ENCODE measurements around the gene RBM10. TPM values are rescaled to one million over a fixed set of nuclear protein-coding genes. Genes with fewer than 3 reads are reported as not detected.

Gene RBM10
- total RNA-seq, 4 donors from 2014 or later = 25.2 to 33.1 (median 29.2) TPM

DNA sequence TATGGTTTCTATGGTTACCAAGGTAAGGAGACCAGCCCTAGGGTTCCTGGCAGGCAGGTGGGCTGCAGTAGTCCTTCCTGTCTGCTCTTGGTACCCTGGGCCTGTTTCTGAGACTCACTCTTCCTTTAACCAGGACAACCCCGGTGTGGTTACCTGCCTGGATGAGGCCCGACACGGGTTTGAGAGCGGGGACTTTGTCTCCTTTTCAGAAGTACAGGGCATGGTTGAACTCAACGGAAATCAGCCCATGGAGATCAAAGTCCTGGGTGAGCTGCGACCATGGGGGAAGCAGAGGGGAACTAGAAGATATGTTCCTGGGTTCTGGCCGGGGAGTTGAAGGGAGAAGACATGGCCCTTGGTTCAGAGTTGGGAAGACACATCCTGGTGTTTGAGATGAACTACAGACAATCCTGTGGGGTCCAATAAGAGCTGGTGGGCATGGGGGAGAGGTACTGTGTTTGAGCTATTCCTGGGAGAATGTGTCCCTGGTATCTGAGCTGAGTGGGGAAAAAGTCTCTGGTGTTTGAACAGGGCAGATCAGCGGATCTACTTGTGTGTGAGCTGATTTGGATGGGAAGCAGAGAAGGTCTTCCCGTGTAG lies 56.4 kb downstream of the RBM10 start:
- Histone ChIP-seq H3K27ac (peak overlapping the region in 3 of 4 donors; percentile 54 to 77 (median 66)), H3K27me3 (no peaks in the 10 kb centered on the region), H3K36me3 (peaks cover 6 to 83% of the 10 kb centered on the region in 2 donors), H3K4me3 (no peak overlapping the region), H3K4me1 (peaks cover 0 to 29% (median 18%) of the 10 kb centered on the region in 3 donors), H3K9me3 (no peaks in the 10 kb centered on the region)
- no peak for ATAC-seq
- no CpG with 5 or more reads among the region's 9 CpGs for WGBS, 2 donors (ENCODE audit: low coverage in 1 of 2)
- TF ChIP-seq POLR2AphosphoS5 (IDR thresholded peaks at IDR 0.05) = no peak
- no peak for TF ChIP-seq EP300 (IDR thresholded peaks at IDR 0.05)
- TF ChIP-seq POLR2A (IDR thresholded peaks at IDR 0.05) = no peak
- TF ChIP-seq, protein P1, sequence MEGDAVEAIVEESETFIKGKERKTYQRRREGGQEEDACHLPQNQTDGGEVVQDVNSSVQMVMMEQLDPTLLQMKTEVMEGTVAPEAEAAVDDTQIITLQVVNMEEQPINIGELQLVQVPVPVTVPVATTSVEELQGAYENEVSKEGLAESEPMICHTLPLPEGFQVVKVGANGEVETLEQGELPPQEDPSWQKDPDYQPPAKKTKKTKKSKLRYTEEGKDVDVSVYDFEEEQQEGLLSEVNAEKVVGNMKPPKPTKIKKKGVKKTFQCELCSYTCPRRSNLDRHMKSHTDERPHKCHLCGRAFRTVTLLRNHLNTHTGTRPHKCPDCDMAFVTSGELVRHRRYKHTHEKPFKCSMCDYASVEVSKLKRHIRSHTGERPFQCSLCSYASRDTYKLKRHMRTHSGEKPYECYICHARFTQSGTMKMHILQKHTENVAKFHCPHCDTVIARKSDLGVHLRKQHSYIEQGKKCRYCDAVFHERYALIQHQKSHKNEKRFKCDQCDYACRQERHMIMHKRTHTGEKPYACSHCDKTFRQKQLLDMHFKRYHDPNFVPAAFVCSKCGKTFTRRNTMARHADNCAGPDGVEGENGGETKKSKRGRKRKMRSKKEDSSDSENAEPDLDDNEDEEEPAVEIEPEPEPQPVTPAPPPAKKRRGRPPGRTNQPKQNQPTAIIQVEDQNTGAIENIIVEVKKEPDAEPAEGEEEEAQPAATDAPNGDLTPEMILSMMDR (IDR thresholded peaks at IDR 0.05) = no peak

DNA sequence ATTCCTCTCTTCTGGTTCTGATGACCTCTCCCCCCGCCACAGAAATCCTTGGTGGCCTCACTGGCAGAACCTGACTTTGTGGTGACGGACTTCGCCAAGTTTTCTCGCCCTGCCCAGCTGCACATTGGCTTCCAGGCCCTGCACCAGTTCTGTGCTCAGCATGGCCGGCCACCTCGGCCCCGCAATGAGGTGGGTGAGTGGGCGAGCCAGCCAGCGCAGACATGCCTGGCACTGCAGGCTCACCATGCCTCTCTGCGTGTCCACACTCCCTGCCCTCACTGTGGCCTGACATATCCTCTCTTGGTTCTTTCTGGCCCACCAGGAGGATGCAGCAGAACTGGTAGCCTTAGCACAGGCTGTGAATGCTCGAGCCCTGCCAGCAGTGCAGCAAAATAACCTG lies 57.3 kb downstream of the RBM10 start:
- no CpG with 5 or more reads among the region's 11 CpGs for WGBS, 2 donors (ENCODE audit: low coverage in 1 of 2)
- no peak for TF ChIP-seq EP300 (IDR thresholded peaks at IDR 0.05)
- TF ChIP-seq, protein P1 (IDR thresholded peaks at IDR 0.05) = no peak
- TF ChIP-seq POLR2A (IDR thresholded peaks at IDR 0.05) = no peak
- no peak for TF ChIP-seq POLR2AphosphoS5 (IDR thresholded peaks at IDR 0.05)
- Histone ChIP-seq H3K36me3 (peaks cover 6 to 91% of the 10 kb centered on the region in 2 donors), H3K9me3 (no peaks in the 10 kb centered on the region), H3K27me3 (no peaks in the 10 kb centered on the region), H3K27ac (peak overlapping the region in 2 of 4 donors; percentile 1 to 17), H3K4me1 (peaks cover 0 to 21% (median 9%) of the 10 kb centered on the region in 3 donors), H3K4me3 (no peak overlapping the region)
- no peak for ATAC-seq

DNA sequence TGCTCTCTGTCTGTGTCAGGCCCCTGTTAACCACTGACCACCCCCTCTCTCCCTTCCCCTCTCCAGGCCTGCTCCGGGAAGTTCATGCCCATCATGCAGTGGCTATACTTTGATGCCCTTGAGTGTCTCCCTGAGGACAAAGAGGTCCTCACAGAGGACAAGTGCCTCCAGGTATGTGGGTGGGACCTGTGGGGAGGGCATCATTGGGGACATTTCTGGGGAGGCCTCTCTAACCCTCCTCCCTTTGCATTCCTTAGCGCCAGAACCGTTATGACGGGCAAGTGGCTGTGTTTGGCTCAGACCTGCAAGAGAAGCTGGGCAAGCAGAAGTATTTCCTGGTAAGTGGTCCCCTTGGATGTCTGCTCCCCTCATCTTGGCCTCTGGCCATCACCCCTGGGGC lies 57.9 kb downstream of the RBM10 start:
- peak overlapping the region in 1 of 4 donors; percentile 17 for H3K27ac ChIP-seq
- WGBS, 2 donors (ENCODE audit: low coverage in 1 of 2) = 89% methylated on average over 3 of the region's 4 CpGs; no CpG with 5 or more reads in 1 of the 2 donors
- peaks cover 6 to 97% of the 10 kb centered on the region in 2 donors for H3K36me3 ChIP-seq
- H3K4me1 ChIP-seq = peaks cover 0 to 15% (median 5%) of the 10 kb centered on the region in 3 donors
- ATAC-seq = no peak
- no peak overlapping the region for H3K4me3 ChIP-seq
- H3K27me3 ChIP-seq = no peaks in the 10 kb centered on the region
- TF ChIP-seq EP300 (IDR thresholded peaks at IDR 0.05) (no peak), POLR2AphosphoS5 (IDR thresholded peaks at IDR 0.05) (no peak), POLR2A (IDR thresholded peaks at IDR 0.05) (no peak)
- TF ChIP-seq, protein P1 (IDR thresholded peaks at IDR 0.05) = no peak
- H3K9me3 ChIP-seq = no peaks in the 10 kb centered on the region

DNA sequence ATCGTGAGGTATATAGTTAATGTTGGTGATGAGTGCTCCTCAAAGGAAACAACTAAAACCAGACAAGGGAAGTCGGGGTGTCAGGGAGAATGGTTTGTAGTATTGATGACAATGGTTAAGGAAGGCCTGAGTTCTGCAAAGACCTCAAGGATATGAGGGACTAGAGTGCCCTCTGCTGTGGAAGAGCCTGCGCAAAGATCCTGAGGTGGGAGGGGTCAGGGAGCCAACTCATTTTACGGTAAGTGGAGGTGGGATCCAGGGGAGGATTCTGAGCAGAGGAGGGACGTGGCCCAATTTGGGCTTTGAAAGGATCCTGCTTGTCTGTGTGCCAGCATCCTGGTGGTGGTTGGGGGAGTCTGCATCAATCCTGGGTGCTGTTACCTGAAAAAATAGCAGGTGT lies 59.9 kb downstream of the RBM10 start:
- Histone ChIP-seq H3K9me3 (no peaks in the 10 kb centered on the region), H3K27me3 (no peaks in the 10 kb centered on the region), H3K36me3 (peaks cover 4 to 99% of the 10 kb centered on the region in 2 donors), H3K4me3 (no peak overlapping the region), H3K27ac (no peak overlapping the region), H3K4me1 (peaks cover 0 to 5% (median 0%) of the 10 kb centered on the region in 3 donors)
- ATAC-seq = no peak
- TF ChIP-seq POLR2AphosphoS5 (IDR thresholded peaks at IDR 0.05) (no peak), EP300 (IDR thresholded peaks at IDR 0.05) (no peak), POLR2A (IDR thresholded peaks at IDR 0.05) (no peak)
- TF ChIP-seq, protein P1 (IDR thresholded peaks at IDR 0.05) = no peak
- WGBS, 2 donors (ENCODE audit: low coverage in 1 of 2) = 48 to 66% methylated on average over 2 to 5 of the region's 5 CpGs

DNA sequence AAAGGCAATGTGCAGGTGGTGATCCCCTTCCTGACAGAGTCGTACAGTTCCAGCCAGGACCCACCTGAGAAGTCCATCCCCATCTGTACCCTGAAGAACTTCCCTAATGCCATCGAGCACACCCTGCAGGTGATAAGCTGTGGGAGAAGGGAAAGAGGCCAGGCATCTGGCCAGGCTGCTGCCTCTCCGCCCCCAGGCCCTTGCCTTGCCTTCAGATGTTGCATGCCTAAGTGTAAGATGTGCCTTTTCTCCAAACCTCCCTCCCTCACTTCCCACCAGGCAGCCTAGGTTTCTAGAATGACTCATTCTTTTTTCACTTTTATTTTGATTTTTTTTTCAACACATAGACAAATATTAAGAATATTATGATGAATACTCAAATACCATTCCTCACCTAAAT lies 61.3 kb downstream of the RBM10 start:
- ATAC-seq = no peak
- Histone ChIP-seq H3K27me3 (no peaks in the 10 kb centered on the region), H3K4me3 (no peak overlapping the region), H3K9me3 (no peaks in the 10 kb centered on the region), H3K4me1 (no peaks in the 10 kb centered on the region), H3K27ac (no peak overlapping the region), H3K36me3 (peaks cover 4 to 99% of the 10 kb centered on the region in 2 donors)
- TF ChIP-seq POLR2A (IDR thresholded peaks at IDR 0.05) (no peak), EP300 (IDR thresholded peaks at IDR 0.05) (no peak), POLR2AphosphoS5 (IDR thresholded peaks at IDR 0.05) (no peak)
- TF ChIP-seq, protein P1 (IDR thresholded peaks at IDR 0.05) = no peak
- 43% methylated on average over 1 of the region's 3 CpGs; no CpG with 5 or more reads in 1 of the 2 donors for WGBS, 2 donors (ENCODE audit: low coverage in 1 of 2)

All from gastroesophageal sphincter (tissue), 4 donors.